ENCODE measurements around the gene NPY. TPM values are rescaled to one million over a fixed set of nuclear protein-coding genes. Genes with fewer than 3 reads are reported as not detected.

The NPY gene
- total RNA-seq, 1 donor from 2014 or later = not detected

GRCh38 chr7:24316340-24316739, 32.4 kb downstream of the NPY start:
- H3K4me3 ChIP-seq (ENCODE audit: low read depth, low read length) = no peak overlapping the region
- DNase-seq (ENCODE audit: low read depth) = no peak
- TF ChIP-seq CTCF (IDR thresholded peaks at IDR 0.05; ENCODE audit: insufficient read depth, low read length, poor library complexity, severe bottlenecking) = no peak
- H3K27me3 ChIP-seq (ENCODE audit: control insufficient read depth, insufficient read depth, low read length) = peaks cover 1% of the 10 kb centered on the region
- H3K36me3 ChIP-seq (ENCODE audit: control insufficient read depth, insufficient read depth, low read length) = no peaks in the 10 kb centered on the region

- DNase-seq (ENCODE audit: low read depth) = no peak
- no peaks in the 10 kb centered on the region for H3K27me3 ChIP-seq (ENCODE audit: control insufficient read depth, insufficient read depth, low read length)
- H3K36me3 ChIP-seq (ENCODE audit: control insufficient read depth, insufficient read depth, low read length) = no peaks in the 10 kb centered on the region
- no peak overlapping the region for H3K4me3 ChIP-seq (ENCODE audit: low read depth, low read length)
- peak; percentile 30 for TF ChIP-seq CTCF (IDR thresholded peaks at IDR 0.05; ENCODE audit: insufficient read depth, low read length, poor library complexity, severe bottlenecking)
Observed at GRCh38 chr7:24318326-24318725, 34.3 kb downstream of the NPY start.

GRCh38 chr7:24319209-24319608, 35.2 kb downstream of the NPY start:
- no peaks in the 10 kb centered on the region for H3K36me3 ChIP-seq (ENCODE audit: control insufficient read depth, insufficient read depth, low read length)
- DNase-seq (ENCODE audit: low read depth) = no peak
- no peak for TF ChIP-seq CTCF (IDR thresholded peaks at IDR 0.05; ENCODE audit: insufficient read depth, low read length, poor library complexity, severe bottlenecking)
- no peaks in the 10 kb centered on the region for H3K27me3 ChIP-seq (ENCODE audit: control insufficient read depth, insufficient read depth, low read length)
- no peak overlapping the region for H3K4me3 ChIP-seq (ENCODE audit: low read depth, low read length)

GRCh38 chr7:24323961-24324480, 40.0 kb downstream of the NPY start:
- Histone ChIP-seq H3K36me3 (ENCODE audit: control insufficient read depth, insufficient read depth, low read length) (no peaks in the 10 kb centered on the region), H3K4me3 (ENCODE audit: low read depth, low read length) (no peak overlapping the region), H3K27me3 (ENCODE audit: control insufficient read depth, insufficient read depth, low read length) (no peaks in the 10 kb centered on the region)
- DNase-seq (ENCODE audit: low read depth) = no peak
- no peak for TF ChIP-seq CTCF (IDR thresholded peaks at IDR 0.05; ENCODE audit: insufficient read depth, low read length, poor library complexity, severe bottlenecking)

- Histone ChIP-seq H3K4me3 (ENCODE audit: low read depth, low read length) (no peak overlapping the region), H3K36me3 (ENCODE audit: control insufficient read depth, insufficient read depth, low read length) (no peaks in the 10 kb centered on the region), H3K27me3 (ENCODE audit: control insufficient read depth, insufficient read depth, low read length) (no peaks in the 10 kb centered on the region)
- no peak for DNase-seq (ENCODE audit: low read depth)
- no peak for TF ChIP-seq CTCF (IDR thresholded peaks at IDR 0.05; ENCODE audit: insufficient read depth, low read length, poor library complexity, severe bottlenecking)
Observed at GRCh38 chr7:24325708-24326107, 41.7 kb downstream of the NPY start.

- no peaks in the 10 kb centered on the region for H3K36me3 ChIP-seq (ENCODE audit: control insufficient read depth, insufficient read depth, low read length)
- H3K27me3 ChIP-seq (ENCODE audit: control insufficient read depth, insufficient read depth, low read length) = no peaks in the 10 kb centered on the region
- no peak for TF ChIP-seq CTCF (IDR thresholded peaks at IDR 0.05; ENCODE audit: insufficient read depth, low read length, poor library complexity, severe bottlenecking)
- DNase-seq (ENCODE audit: low read depth) = no peak
- no peak overlapping the region for H3K4me3 ChIP-seq (ENCODE audit: low read depth, low read length)
Observed at GRCh38 chr7:24328050-24328449, 44.1 kb downstream of the NPY start.

Data from kidney epithelial cell (primary cell).